C4-2B (cell line): ENCODE measurements around the gene DSG3.

Experiments
- CTCF ChIP-seq: fragments of 450-650 bp; conservative IDR thresholded peaks from 2 replicates; pipeline ENCODE4 v1.5.1; 2017; ENCODE audit warnings: mild to moderate bottlenecking
- ZFX ChIP-seq: fragments of 450-650 bp; IDR thresholded peaks from 2 replicates; pipeline ENCODE4 v1.6.1; 2017

- TF ChIP-seq CTCF, result no peak
- no peak for TF ChIP-seq ZFX
These were observed 51.3 kb downstream of the DSG3 start for GRCh38 chr18:31498574-31499524.
